HepG2 (cell line): ENCODE data around the gene SRSF10. TPM values are rescaled to one million over a fixed set of nuclear protein-coding genes. Genes with fewer than 3 reads are reported as not detected.

Experiments
- ETS1 ChIP-seq: sonication (generic); formaldehyde crosslinking; IDR thresholded peaks from 2 replicates; pipeline ENCODE4 v1.4.0; 2020; ENCODE audit warnings: missing genetic modification reagents
- GATAD1 ChIP-seq: IDR thresholded peaks from 2 replicates; pipeline ENCODE4 v1.6.1; 2016; ENCODE audit warnings: missing genetic modification reagents, missing compliant biosample characterization
- HNF4G ChIP-seq, 2 experiments: sonication (generic) in 1 of 2; formaldehyde crosslinking in 1 of 2; IDR thresholded peaks; 2 replicates each; pipeline versions ENCODE4 v1.4.0 to v1.6.1; 2011 to 2020; ENCODE audit warnings: borderline replicate concordance in 2 of 2, low read depth in 2 of 2, mild to moderate bottlenecking in 2 of 2, low read length in 1 of 2, missing genetic modification reagents in 1 of 2, moderate library complexity in 1 of 2
- HNRNPL ChIP-seq: fragments of 200-400 bp; formaldehyde crosslinking; IDR thresholded peaks from 2 replicates; pipeline ENCODE4 v1.6.1; 2017; ENCODE audit warnings: mild to moderate bottlenecking, low read depth, low read length
- HOXA3 ChIP-seq: sonication (generic); formaldehyde crosslinking; IDR thresholded peaks from 2 replicates; pipeline ENCODE4 v1.5.0; 2020; ENCODE audit warnings: missing genetic modification reagents
- MEIS2 ChIP-seq: sonication (generic); formaldehyde crosslinking; IDR thresholded peaks from 2 replicates; pipeline ENCODE4 v1.9.0; 2021; ENCODE audit warnings: mild to moderate bottlenecking, missing genetic modification reagents
- RARG ChIP-seq: sonication (generic); formaldehyde crosslinking; IDR thresholded peaks from 2 replicates; pipeline ENCODE4 v1.4.0; 2020; ENCODE audit warnings: low read depth, mild to moderate bottlenecking, missing genetic modification reagents
- SRSF9 ChIP-seq: fragments of 200-400 bp; formaldehyde crosslinking; IDR thresholded peaks from 2 replicates; pipeline ENCODE4 v1.6.1; 2018; ENCODE audit warnings: borderline replicate concordance, mild to moderate bottlenecking, low read depth, low read length; ENCODE audit not compliant: insufficient read depth, poor library complexity, severe bottlenecking
- TSC22D2 ChIP-seq: sonication (generic); formaldehyde crosslinking; IDR thresholded peaks from 2 replicates; pipeline ENCODE4 v1.5.1; 2020; ENCODE audit warnings: missing genetic modification reagents, mild to moderate bottlenecking, borderline replicate concordance
- ZKSCAN8 ChIP-seq: IDR thresholded peaks from 2 replicates; pipeline ENCODE4 v1.6.1; 2016; ENCODE audit warnings: borderline replicate concordance, missing genetic modification reagents, missing compliant biosample characterization
- ZNF616 ChIP-seq: sonication (generic); formaldehyde crosslinking; IDR thresholded peaks from 2 replicates; pipeline ENCODE4 v1.5.0; 2020; ENCODE audit warnings: low read depth, mild to moderate bottlenecking, missing genetic modification reagents
- ZNF724P ChIP-seq: sonication (generic); formaldehyde crosslinking; IDR thresholded peaks from 2 replicates; pipeline ENCODE4 v1.8.0; 2022; ENCODE audit warnings: missing genetic modification reagents, borderline replicate concordance
- ZNF746 ChIP-seq: sonication (generic); formaldehyde crosslinking; IDR thresholded peaks from 2 replicates; pipeline ENCODE4 v1.8.0; 2022; ENCODE audit warnings: mild to moderate bottlenecking, missing genetic modification reagents
- ZNF775 ChIP-seq: sonication (generic); formaldehyde crosslinking; IDR thresholded peaks from 2 replicates; pipeline ENCODE4 v1.4.0; 2020; ENCODE audit warnings: missing genetic modification reagents, mild to moderate bottlenecking, moderate library complexity, borderline replicate concordance
- ZNF782 ChIP-seq: sonication (generic); formaldehyde crosslinking; IDR thresholded peaks from 2 replicates; pipeline ENCODE4 v1.4.0; 2020; ENCODE audit warnings: missing genetic modification reagents, mild to moderate bottlenecking, borderline replicate concordance
- polyA plus RNA-seq, 8 experiments: library from polyadenylated mRNA; depleted of rRNA in 3 of 8; stranded (reverse) in 7 of 8; unstranded in 1 of 8; fragments of >200 nt; fragmentation: Illumina TruSeq in 4 of 8; extraction: Trizol in 4 of 8; gene quantifications; 2 replicates each; pipeline versions ENCODE4 v1.2.1 to v1.2.3, GENCODE V29; 2011 to 2016; ENCODE audit warnings: low read depth in 4 of 8, missing spikeins in 1 of 8, mixed read lengths in 1 of 8; ENCODE audit not compliant: insufficient read depth in 1 of 8
- total RNA-seq, 5 experiments: library from RNA; depleted of rRNA; stranded (reverse); fragments of >200 nt; fragmentation: Illumina TruSeq; extraction: Trizol; gene quantifications; 2 replicates each; pipeline ENCODE4 v1.2.3, GENCODE V29; 2016; ENCODE audit warnings: low read depth in 1 of 5
- TF ChIP-seq, protein P1 (sequence below): sonication (generic); formaldehyde crosslinking; IDR thresholded peaks from 2 replicates; pipeline ENCODE4 v1.4.0; 2020; ENCODE audit warnings: mild to moderate bottlenecking, missing genetic modification reagents
- TF ChIP-seq, protein P2 (sequence below): sonication (generic); formaldehyde crosslinking; IDR thresholded peaks from 2 replicates; pipeline ENCODE4 v1.4.0; 2020; ENCODE audit warnings: missing genetic modification reagents, borderline replicate concordance
- TF ChIP-seq, protein P3 (sequence below): IDR thresholded peaks from 2 replicates; pipeline ENCODE4 v1.6.1; 2016; ENCODE audit warnings: mild to moderate bottlenecking

The SRSF10 gene
- total and polyA plus RNA-seq, 2 of the 13 experiments (the other 11 are each of a cell fraction or from before 2014, with no cell fraction given), result 126 to 186 TPM

DNA sequence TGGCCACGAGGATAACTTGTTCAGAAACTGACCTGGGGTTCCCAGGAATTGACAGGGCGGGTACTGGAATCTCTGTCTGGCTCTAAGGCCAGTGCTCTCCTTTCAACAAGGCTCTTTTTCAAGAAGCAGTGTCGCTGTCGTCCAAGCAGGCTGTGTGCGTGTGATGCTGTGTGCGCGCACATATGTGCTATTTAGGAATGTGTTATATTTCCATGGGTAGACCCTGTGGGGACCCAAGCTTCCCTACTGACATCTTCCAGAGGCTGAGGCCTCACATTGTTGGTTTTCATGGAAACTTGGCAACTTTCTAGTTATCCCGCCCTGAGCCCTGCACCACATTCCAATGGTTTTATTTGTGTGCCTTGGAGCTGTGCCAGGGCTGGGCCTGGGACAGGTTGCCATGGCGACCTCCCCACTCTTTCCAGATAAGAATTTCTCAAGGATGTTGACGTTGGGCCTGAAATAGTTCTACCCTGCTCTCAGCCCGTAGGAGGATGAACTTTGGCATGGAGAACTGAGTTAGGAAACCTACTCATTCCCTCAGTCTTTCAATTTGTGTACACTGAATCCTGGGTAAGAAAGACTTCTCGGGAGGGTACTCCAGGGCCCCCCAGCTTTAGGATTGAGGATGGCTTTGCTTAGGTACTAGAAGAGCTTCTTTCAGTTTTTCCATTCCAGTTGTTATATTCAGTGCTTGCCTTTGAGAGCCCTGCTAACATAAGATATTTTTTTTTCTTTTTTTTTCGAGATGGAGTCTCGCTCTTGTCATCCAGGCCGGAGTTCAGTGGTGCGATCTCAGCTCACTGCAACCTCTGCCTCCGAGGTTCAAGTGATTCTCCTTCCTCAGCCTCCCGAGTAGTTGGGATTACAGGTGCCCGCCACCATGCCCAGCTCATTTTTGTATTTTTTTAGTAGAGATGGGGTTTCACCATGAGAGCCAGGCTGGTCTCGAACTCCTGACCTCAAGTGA is 38.8 kb upstream of the SRSF10 start (continued):
- TF ChIP-seq HNRNPL (no peak), GATAD1 (CRISPR knock-in tag) (no peak), RARG (CRISPR knock-in tag) (no peak), TSC22D2 (CRISPR knock-in tag) (no peak), ZNF775 (CRISPR knock-in tag) (no peak), HOXA3 (CRISPR knock-in tag) (peak; percentile 70; the same call in 1 of the 2 replicates), SRSF9 (no peak), ZNF746 (CRISPR knock-in tag) (peak; percentile 75; the same call in 1 of the 2 replicates), HNF4G (IDR thresholded peaks at IDR 0.05; ENCODE audit: borderline replicate concordance, low read depth, low read length) (peak; percentile 65), HNF4G (CRISPR knock-in tag; IDR thresholded peaks at IDR 0.05; ENCODE audit: borderline replicate concordance, low read depth) (peak; percentile 67; the same call in 1 of the 2 replicates), ZKSCAN8 (CRISPR knock-in tag) (peak; percentile 43; the same call in 1 of the 2 replicates), ETS1 (no peak), ZNF616 (CRISPR knock-in tag) (no peak), MEIS2 (CRISPR knock-in tag) (no peak), ZNF782 (CRISPR knock-in tag) (no peak), ZNF724P (CRISPR knock-in tag) (no peak)
- TF ChIP-seq, protein P1, sequence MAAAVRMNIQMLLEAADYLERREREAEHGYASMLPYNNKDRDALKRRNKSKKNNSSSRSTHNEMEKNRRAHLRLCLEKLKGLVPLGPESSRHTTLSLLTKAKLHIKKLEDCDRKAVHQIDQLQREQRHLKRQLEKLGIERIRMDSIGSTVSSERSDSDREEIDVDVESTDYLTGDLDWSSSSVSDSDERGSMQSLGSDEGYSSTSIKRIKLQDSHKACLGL, result no peak
- TF ChIP-seq, protein P2, sequence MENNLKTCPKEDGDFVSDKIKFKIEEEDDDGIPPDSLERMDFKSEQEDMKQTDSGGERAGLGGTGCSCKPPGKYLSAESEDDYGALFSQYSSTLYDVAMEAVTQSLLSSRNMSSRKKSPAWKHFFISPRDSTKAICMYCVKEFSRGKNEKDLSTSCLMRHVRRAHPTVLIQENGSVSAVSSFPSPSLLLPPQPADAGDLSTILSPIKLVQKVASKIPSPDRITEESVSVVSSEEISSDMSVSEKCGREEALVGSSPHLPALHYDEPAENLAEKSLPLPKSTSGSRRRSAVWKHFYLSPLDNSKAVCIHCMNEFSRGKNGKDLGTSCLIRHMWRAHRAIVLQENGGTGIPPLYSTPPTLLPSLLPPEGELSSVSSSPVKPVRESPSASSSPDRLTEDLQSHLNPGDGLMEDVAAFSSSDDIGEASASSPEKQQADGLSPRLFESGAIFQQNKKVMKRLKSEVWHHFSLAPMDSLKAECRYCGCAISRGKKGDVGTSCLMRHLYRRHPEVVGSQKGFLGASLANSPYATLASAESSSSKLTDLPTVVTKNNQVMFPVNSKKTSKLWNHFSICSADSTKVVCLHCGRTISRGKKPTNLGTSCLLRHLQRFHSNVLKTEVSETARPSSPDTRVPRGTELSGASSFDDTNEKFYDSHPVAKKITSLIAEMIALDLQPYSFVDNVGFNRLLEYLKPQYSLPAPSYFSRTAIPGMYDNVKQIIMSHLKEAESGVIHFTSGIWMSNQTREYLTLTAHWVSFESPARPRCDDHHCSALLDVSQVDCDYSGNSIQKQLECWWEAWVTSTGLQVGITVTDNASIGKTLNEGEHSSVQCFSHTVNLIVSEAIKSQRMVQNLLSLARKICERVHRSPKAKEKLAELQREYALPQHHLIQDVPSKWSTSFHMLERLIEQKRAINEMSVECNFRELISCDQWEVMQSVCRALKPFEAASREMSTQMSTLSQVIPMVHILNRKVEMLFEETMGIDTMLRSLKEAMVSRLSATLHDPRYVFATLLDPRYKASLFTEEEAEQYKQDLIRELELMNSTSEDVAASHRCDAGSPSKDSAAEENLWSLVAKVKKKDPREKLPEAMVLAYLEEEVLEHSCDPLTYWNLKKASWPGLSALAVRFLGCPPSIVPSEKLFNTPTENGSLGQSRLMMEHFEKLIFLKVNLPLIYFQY, result 0 out of 2 replicates have a peak, but pooled peaks have one; percentile 40
- TF ChIP-seq, protein P3, sequence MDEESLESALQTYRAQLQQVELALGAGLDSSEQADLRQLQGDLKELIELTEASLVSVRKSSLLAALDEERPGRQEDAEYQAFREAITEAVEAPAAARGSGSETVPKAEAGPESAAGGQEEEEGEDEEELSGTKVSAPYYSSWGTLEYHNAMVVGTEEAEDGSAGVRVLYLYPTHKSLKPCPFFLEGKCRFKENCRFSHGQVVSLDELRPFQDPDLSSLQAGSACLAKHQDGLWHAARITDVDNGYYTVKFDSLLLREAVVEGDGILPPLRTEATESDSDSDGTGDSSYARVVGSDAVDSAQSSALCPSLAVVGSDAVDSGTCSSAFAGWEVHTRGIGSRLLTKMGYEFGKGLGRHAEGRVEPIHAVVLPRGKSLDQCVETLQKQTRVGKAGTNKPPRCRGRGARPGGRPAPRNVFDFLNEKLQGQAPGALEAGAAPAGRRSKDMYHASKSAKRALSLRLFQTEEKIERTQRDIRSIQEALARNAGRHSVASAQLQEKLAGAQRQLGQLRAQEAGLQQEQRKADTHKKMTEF (CRISPR knock-in tag), result peak; percentile 85
